ENCODE results near the gene ATP9A. TPM values are rescaled to one million over a fixed set of nuclear protein-coding genes. Genes with fewer than 3 reads are reported as not detected.

The ATP9A gene
- total RNA-seq, 6 experiments from 2014 or later = 10.5 to 17.4 (median 13.0) TPM

DNA sequence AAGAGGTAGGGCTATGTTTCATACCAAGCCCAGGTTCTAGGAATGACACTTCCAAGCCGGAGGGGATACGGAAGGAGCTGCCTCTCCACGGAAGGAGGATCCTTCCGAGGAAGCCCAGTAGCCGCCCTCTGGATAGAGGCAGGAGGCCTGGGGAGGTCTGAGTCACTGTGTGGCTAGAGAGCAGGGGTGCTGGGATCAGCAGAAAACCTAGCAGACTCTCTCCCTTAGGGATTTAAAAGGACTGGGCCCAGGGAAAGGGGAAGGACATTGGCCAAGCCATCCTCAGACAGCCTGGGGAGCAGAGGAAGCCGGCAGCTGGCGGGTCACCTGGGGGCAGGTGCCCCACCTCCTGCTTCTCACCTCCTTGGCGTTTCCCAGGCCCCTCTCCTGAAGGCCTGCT, 189.1 kb downstream of the ATP9A start:
- Histone ChIP-seq H3K36me3 (no peaks in the 10 kb centered on the region), H3K9me3 (no peaks in the 10 kb centered on the region), H3K27me3 (no peaks in the 10 kb centered on the region), H3K27ac (no peak overlapping the region), H3K4me1 (no peaks in the 10 kb centered on the region), H3K4me3 (no peak overlapping the region)
- no peak for DNase-seq
- intact Hi-C loops (cut with DNase I) = no loop called here
- no peak for TF ChIP-seq POLR2A (IDR thresholded peaks at IDR 0.05)
- TF ChIP-seq, protein P1, sequence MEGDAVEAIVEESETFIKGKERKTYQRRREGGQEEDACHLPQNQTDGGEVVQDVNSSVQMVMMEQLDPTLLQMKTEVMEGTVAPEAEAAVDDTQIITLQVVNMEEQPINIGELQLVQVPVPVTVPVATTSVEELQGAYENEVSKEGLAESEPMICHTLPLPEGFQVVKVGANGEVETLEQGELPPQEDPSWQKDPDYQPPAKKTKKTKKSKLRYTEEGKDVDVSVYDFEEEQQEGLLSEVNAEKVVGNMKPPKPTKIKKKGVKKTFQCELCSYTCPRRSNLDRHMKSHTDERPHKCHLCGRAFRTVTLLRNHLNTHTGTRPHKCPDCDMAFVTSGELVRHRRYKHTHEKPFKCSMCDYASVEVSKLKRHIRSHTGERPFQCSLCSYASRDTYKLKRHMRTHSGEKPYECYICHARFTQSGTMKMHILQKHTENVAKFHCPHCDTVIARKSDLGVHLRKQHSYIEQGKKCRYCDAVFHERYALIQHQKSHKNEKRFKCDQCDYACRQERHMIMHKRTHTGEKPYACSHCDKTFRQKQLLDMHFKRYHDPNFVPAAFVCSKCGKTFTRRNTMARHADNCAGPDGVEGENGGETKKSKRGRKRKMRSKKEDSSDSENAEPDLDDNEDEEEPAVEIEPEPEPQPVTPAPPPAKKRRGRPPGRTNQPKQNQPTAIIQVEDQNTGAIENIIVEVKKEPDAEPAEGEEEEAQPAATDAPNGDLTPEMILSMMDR (IDR thresholded peaks at IDR 0.05) = no peak
- 80% methylated on average over 1 of the region's 8 CpGs for WGBS (ENCODE audit: insufficient coverage, low coverage, low lambda C conversion rate, missing lambda C conversion rate)
- ATAC-seq = no peak

DNA sequence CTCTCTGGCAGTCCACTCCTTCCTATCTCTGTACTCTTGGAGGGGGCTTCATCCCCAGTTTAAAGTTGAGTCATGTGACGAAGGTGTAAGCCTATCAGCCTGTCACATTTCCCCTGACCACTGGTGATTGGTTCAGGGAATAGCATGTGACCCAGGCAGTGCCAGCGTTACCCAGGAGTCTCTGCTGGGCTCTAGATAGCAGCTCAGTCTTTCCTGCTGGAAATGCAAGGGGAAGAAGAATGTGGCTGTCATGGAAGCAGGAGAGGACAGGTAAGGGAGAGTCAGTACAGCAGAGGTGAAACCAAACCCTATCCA, 190.1 kb downstream of the ATP9A start:
- intact Hi-C loops (cut with DNase I) = no loop called here
- no peak for DNase-seq
- no peaks in the 10 kb centered on the region for H3K27me3 ChIP-seq
- H3K9me3 ChIP-seq = no peaks in the 10 kb centered on the region
- TF ChIP-seq, protein P1 (IDR thresholded peaks at IDR 0.05) = no peak
- no peak for TF ChIP-seq POLR2A (IDR thresholded peaks at IDR 0.05)
- no peak overlapping the region for H3K27ac ChIP-seq
- no peak for ATAC-seq
- no peaks in the 10 kb centered on the region for H3K36me3 ChIP-seq
- H3K4me1 ChIP-seq = no peaks in the 10 kb centered on the region
- H3K4me3 ChIP-seq = no peak overlapping the region
- WGBS (ENCODE audit: insufficient coverage, low coverage, low lambda C conversion rate, missing lambda C conversion rate) = 94% methylated on average over 2 of the region's 2 CpGs

DNA sequence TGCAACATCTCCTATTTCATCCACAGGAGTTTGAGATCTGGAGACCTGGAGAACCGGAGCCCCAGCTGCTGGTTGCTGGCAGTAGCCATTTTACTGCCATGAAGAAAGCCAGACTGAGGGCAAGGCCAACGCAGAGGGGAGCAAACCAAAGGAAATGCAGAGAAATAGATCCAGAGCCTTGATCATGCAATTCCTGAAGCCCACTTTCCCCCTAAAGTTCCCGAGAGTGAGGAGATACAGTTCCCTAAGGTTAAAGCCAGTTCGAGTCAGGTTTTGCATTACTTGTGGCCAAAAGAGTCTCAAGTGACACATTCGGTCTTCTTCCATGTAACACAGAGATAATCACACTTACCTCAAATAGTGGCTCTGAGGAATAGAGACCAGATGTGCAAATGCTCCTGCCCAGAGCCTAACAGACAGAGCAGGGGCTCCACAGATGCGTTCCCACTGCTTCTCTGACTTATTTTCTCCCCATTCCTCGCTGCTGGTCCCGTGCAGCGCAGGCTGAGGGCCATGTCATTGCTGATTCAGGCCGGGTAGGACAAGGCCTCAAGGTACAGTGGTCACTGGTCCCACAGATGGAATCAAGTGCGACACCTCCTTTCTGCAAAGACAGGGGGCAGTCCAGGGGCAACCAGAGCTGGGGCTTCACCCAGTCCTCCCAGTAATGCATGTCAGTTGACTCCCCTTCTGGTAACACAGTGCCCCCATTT, 190.6 kb downstream of the ATP9A start:
- DNase-seq = no peak
- no peaks in the 10 kb centered on the region for H3K9me3 ChIP-seq
- no peaks in the 10 kb centered on the region for H3K4me1 ChIP-seq
- no peak for ATAC-seq
- 86% methylated on average over 11 of the region's 11 CpGs for WGBS (ENCODE audit: insufficient coverage, low coverage, low lambda C conversion rate, missing lambda C conversion rate)
- intact Hi-C loops (cut with DNase I) = no loop called here
- no peaks in the 10 kb centered on the region for H3K36me3 ChIP-seq
- no peak overlapping the region for H3K27ac ChIP-seq
- H3K4me3 ChIP-seq = no peak overlapping the region
- TF ChIP-seq POLR2A (IDR thresholded peaks at IDR 0.05) = no peak
- TF ChIP-seq, protein P1 (IDR thresholded peaks at IDR 0.05) = no peak
- no peaks in the 10 kb centered on the region for H3K27me3 ChIP-seq

DNA sequence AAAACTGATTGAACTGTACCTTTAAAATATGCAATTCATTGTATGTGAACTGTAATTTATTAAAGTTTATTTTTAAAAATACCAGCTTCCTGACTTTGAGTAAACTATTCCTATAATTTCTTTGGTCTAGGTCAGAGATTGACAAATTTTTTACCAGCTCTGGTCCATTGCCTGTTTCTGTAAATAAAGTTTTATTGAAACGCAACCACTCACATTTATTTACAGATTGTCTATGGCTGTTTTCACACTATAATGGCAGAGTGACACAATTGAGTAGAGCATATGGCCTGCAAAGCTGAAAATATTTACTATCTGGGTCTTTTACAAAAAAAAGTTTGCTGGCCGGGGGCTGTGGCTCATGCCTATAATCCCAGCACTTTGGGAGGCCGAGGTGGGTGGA, 192.7 kb downstream of the ATP9A start:
- TF ChIP-seq, protein P1 (IDR thresholded peaks at IDR 0.05) = no peak
- TF ChIP-seq POLR2A (IDR thresholded peaks at IDR 0.05) = no peak
- Histone ChIP-seq H3K9me3 (no peaks in the 10 kb centered on the region), H3K4me3 (no peak overlapping the region), H3K27ac (no peak overlapping the region), H3K4me1 (no peaks in the 10 kb centered on the region), H3K36me3 (no peaks in the 10 kb centered on the region), H3K27me3 (no peaks in the 10 kb centered on the region)
- WGBS (ENCODE audit: insufficient coverage, low coverage, low lambda C conversion rate, missing lambda C conversion rate) = 82% methylated on average over 2 of the region's 3 CpGs
- intact Hi-C loops (cut with DNase I) = no loop called here
- no peak for ATAC-seq
- DNase-seq = no peak

Measured in right lobe of liver (tissue), 6 donors.